HG03025 (cell line): Measurements from ENCODE around the gene BLTP2.
A peak's percentile ranks its signal among the peaks of the same experiment; 100 is the strongest.
"Not testable (repeated sequence)": the region's sequence is repeated elsewhere in the genome, so short reads cannot be mapped to it uniquely, and the experiment has no call there.

Experiments used
- ATAC-seq: cut with Tn5 transposase; IDR thresholded peaks from one replicate; pipeline ENCODE4 v1.9.1; 2021; ENCODE audit warnings: mild to moderate bottlenecking, moderate library complexity; ENCODE audit not compliant: unreplicated experiment, low FRiP score

Gene BLTP2

DNA sequence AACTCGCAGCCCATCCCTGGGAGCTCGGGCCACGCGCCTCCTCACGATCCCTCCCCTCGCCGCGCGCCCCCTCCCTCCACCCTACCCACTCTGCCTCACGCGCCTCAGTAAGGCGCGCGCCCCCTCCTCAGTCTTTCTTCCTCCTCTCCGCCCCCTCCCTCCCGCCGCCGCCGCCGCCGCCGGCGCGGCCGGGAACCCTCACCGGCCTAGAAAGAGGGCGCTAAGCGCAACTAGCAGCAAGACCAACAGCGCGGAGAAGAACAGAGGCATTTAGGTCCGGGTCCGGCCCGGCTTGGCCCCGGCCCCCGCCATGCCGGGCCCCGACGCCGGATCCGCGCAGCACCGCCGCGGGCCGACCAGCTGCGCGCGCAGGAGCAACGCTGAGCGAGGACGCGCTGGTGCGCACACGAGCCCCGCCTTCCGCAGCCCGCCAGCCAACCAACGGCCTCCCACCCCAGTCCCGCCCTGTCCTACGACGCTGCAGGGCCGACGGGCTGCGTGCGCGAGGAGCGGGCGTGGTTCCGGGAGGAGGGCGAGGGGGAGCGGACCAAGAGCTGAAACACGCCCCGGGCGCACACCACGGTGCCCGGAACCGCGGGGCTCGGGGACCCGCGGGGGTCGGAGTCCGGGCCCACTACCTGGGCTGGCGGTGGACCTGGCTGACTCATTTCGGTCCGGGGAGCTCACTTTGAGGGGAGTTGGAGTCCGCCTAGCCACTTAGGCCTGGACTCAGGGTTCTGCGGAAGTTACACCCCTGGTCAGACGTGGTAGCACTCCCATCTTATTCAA lies at the start of gene BLTP2:
BLTP2 (minus strand) TSS at position 372 of the 789 bp plus-strand sequence; CDS start at position 270, 102 bp downstream.
- ATAC-seq, result peak; percentile 90

DNA sequence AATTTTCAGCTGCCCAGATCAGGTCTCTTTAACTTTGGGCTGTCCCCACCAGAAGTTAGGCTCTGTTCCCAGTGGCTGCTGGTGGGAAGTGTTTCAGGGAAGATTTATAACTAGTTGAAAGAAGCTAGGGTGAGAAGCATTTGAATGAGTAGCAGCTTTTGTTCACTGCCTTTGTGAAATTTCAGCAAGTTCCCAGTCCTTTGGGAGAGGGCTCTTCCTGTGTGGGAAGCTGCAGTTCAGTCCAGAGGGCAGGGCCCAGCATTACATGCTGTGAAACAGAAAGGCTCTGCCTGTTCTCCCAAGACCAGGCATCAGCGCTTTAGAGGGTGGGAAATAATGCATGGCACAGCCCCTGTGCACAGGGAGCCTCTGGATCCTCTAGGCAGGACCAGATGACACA lies 48.9 kb upstream of the BLTP2 start:
- no peak for ATAC-seq

DNA sequence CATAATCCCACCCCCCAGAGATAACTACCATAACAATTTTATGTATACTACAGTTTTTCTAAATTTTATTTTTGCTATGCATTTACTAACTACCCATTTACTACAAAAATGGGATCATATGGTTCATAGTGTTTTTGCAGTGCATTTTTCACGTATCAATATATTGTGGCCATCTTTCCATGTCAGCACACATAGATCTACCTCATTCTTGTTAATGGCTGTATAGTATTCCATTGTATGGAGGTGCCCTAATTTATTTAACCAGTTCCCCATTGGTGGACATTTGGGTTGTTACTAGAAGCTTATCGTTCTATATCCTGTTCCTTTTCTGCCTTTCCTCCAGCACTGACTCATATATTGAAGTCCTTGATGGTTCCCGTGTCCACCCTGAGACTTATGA lies 44.1 kb upstream of the BLTP2 start:
- ATAC-seq, result no peak

DNA sequence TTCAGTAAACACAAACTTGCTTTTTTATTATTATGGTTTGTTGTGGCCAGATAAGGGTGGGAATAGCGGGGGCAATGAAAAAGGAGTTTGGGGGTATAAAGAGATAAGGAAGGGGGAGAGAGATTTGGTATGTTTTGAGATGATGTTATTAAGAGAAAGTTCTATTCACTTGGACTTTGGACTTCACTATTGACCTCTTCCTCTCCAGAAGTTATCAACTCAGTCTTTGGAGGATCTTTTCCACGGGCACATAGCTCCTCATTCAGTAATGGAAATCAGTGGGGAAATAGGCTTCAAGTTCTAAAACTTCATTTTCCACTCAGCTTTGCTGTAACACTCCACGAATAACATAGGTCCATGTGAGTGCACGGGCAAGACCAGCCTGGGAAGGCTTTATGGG lies 43.5 kb upstream of the BLTP2 start:
- ATAC-seq, result no peak

DNA sequence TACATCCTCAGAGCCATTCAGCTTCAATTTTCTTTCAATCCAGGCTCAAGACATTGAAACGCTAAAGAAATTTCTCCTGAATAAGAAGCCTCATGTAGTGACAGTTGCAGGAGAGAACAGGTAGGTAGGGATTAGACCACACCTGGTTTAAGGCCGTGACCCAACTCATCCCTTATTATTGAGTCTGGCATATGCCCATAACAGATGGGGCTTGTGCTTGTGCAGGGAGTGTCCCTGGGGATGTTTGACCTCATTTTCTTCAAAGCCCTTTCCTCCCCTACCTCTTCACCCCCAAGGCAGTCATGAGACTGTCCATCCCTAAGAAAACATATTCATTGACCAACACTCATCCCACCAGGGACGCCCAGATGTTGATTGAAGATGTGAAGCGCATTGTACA lies 41.3 kb upstream of the BLTP2 start:
- ATAC-seq, result no peak

DNA sequence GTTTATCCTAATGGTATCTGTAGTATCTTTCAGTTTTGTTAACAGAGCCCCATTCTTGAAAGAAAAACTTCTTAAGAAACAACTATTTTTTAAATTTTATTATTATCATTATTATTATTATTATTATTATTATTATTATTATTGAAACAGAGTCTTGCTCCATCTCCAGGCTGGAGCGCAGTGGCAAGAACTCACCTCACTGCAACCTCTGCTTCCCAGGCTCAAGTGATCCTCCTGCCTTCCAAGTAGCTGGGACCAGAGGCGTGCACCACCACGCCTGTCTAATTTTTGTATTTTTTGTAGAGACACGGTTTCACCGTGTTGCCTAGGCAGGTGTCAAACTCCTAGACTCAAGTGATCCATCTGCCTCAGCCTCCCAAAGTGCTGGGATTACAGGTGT lies 40.4 kb upstream of the BLTP2 start:
- no peak for ATAC-seq

DNA sequence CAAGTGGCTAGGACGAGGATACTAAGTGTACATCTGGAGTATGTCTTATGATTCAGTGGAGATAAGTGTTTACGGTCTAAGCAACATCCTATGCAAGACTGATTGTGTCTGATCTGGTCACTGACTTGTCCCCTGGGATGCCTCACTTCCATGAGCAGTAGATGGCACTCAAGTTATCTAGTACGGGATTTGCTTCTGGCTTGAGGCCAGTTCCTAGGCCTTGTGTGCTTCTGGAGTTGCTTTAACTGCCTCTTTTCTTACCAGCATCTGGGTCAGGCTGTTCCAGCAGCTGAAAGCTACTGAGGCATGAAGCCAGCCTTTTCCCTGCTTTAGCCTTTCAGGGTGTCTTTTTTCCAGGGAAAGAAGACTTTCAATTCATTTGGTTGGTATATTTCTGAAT lies 40.0 kb upstream of the BLTP2 start:
- no peak for ATAC-seq

DNA sequence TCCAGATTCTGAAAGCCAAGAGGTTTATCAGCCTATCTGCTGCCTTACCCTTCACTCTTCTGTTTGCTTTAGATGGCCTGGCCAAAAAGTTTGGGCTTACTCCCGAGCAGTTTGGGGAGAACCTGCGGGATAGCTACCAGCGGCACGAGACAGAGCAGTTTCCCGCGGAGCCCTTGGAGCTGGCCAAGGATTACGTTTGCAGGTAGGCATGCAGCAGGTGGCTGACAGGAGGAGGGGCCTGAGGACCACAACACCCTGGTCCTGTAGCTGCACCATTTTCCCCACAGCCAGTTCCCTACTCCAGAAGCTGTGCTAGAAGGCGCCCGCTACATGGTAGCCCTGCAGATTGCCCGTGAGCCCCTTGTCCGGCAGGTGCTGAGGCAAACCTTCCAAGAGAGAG lies 37.7 kb upstream of the BLTP2 start:
- ATAC-seq, result no peak

DNA sequence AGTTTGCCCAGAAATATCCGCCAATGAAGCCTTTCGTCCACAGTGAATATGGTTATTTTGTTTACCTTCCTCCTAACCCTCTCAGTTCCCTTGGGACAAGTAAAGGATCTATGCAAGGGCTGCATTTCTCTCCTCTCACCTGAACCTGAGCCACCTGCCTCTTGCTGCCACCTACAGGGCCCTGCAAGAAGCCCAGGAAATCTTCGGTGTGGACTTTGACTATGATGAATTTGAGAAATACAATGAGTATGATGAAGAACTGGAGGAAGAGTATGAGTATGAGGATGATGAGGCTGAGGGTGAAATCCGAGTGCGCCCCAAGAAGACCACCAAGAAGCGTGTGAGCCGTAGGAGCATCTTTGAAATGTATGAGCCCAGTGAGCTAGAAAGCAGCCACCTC lies 31.0 kb upstream of the BLTP2 start:
- ATAC-seq, result no peak

DNA sequence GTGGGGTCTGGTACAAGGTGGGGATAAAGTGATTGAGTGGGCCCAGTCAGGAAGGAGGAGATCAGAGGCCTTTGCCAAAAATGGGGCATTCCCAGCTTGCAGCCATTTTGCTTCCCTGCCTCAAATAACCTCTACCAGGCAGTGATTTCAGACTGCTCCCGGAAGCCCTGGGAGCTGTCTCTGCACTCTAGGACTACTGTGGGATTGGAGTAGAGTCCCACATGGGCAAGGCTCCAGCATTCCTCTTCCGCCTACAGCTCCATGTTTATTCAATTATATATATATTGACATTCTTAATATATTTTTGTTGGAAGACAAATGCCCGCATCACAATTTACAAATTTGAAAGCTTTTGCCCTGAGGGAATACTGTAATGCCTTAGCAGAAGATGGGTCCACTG lies 30.5 kb upstream of the BLTP2 start:
- ATAC-seq, result no peak

DNA sequence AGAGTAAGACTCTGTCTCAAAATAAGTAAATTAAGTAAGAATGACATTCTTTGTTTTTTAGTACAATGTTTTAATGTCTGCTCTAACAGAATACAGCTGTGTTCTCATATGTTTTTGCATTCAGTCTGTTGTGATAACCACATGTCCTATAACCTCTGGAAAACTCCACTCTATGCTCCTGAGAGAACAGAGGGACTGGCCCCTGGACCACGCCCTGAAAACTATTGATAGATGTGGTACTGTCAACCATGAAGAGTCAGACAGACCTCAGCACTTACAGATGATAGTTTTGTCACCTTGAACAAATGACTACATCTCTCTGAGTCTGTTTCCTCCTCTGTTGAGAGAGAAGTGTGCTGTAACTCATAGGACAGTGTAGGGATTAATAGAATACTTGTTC lies 25.0 kb upstream of the BLTP2 start:
- ATAC-seq, result no peak

DNA sequence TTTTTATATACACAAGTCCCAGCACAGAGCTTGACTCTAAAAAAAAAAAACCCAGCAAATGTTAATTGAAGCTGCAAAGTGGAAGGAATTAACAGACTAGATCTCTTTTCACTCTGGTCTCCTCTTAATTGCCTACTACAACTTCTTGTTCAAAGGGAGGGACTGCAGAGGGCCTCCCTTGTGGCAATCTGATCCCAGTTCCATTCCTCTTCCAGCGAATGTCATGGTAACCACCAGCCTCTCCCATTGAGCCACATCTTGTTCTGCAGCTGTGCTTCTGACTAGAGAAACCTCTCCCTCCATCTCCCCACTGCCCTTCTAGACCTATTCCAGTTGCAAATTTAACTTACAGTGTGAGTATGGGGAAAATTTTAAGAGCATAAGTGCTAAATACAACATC lies 22.9 kb upstream of the BLTP2 start:
- no peak for ATAC-seq

DNA sequence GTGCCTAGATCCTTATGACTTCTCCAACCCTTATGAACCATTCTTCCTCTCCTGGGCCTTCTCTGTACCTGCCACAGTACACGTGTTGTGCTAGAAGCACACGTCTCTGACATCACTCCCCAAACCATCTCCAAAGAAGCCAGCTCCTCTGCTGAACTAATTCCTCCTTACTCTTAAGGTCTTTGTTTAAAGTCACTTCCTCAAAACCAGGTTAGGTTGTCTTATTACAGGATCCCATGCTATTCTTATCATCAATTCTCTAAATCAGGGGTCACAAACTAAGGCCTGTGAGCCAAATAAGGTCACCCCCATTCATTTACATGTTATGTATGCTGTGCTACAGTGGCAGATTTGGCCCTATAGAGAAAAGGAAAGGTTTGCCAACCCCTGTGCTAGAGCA lies 21.0 kb upstream of the BLTP2 start:
- ATAC-seq, result no peak

DNA sequence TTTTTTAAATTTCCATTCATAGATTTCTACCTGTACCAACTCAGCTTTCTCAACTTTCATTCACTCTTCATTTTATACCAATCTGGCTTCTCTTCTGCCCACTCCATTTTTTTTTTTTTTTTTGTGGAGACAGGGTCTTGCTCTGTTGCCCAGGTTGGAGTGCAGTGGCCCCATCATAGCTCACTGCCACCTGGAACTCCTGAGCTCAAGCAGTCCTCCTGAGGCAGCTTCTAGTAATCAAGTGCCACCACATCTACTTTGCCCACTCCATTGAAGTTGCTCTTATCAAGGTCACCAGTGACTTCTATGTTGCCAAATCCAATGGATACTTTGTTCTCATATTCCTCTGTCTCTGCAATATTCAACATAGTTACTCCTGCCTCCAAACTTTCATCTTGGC lies 18.8 kb upstream of the BLTP2 start:
- ATAC-seq, result no peak

DNA sequence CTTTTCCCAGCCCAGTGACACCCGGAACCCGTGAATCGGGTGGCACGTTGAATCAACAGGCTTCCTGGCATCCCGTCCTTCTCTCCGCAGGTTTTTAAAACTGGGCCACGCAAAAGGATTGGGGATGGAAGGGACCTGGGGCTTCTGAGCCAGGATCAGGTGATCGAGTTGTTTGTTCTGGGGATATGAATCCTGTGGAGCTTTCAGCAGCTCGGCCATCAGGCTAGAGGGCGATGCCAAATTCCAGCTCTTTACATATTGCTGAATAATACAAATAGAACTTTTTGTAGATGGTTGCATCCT lies 17.5 kb upstream of the BLTP2 start:
- ATAC-seq, result no peak

DNA sequence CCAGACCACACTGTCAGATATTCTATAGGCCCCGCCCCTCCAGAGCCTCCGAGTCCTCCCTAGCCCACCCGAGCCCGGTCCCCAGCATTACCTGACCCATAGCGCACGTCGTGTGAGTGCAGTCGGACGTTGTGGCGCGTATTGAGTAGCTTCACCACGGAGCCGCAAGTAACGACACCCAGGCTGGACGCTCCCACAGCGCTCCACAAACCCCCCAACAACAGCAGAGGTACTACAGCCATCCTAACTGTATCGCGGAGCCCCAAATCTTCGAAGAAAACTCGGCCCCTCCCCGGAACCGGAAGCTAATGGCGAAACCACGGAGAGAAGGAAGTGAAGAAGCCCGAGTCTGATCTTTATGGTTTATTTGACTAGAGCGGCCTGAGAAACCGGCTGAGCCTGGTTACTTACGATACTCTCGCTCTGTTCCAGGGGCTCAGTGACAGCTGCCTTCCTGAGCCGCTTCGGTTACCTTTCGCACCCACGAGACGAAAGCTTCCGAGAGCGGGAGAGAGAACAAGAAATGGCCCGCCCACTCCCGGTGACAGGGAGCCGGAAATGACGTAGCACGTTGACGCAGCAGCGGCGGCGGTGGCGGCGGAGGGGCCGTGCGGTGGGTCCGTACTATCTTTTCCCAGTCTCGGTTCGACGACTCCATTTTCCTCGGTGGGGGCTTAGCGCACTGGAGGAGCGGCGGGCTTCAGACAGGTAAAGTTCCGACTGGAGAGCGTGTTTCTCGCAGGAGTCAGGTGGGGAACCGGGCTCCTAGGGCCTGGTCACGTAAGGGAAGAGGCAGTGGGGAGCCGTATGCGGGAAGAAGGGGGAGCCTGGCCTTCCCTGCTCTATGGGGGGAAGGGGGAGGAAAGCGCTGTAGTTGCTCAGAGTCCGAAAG lies 16.9 kb upstream of the BLTP2 start, which contains the start of the genes SDF2 and SUPT6H:
SDF2 (minus strand) TSS at position 272 of the 892 bp plus-strand sequence; CDS start at position 242, 30 bp downstream.
SUPT6H (plus strand) TSS at position 571 of the 892 bp plus-strand sequence. CDS start 11,197 bp downstream, outside the sequence.
- peak; percentile 73 for ATAC-seq

DNA sequence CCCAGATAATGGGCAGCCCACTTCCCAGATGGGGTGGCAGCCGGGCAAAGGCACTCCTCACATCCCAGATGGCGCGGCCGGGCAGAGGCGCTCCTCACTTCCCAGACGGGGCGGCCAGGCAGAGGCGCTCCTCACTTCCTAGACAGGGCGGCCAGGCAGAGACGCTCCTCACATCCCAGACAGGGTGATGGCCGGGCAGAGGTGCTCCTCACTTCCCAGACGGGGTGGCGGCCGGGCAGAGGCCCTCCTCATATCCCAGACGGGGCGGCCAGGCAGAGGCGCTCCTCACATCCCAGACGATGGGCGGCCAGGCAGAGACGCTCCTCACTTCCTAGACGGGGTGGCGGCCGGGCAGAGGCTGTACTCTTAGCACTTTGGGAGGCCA lies 14.5 kb upstream of the BLTP2 start:
- not testable (repeated sequence) for ATAC-seq

DNA sequence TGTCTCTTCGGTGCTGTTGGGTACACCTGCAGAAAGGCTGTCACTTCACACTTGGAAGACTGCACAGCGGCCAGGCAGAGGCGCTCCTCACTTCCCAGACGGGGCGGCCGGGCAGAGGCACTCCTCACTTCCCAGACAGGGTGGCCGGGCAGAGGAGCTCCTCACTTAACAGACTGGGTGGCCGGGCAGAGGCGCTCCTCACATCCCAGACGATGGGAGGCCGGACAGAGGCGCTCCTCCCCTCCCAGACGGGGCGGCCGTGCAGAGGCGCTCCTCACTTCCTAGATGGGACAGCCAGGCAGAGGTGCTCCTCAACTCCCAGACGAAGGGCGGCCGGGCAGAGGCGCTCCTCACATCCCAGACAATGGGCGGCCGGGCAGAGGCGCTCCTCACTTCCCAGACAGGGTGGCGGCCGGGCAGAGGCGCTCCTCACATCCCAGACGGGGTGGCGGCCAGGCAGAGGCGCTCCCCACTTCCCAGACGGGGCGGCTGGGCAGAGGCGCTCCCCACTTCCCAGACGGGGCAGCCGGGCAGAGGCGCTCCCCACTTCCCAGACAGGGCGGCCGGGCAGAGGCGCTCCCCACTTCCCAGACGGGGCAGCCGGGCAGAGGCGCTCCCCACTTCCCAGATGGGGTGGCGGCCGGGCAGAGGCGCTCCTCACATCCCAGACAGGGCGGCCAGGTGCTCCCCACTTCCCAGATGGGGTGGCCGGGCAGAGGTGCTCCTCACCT lies 14.0 kb upstream of the BLTP2 start:
- not testable (repeated sequence) for ATAC-seq

DNA sequence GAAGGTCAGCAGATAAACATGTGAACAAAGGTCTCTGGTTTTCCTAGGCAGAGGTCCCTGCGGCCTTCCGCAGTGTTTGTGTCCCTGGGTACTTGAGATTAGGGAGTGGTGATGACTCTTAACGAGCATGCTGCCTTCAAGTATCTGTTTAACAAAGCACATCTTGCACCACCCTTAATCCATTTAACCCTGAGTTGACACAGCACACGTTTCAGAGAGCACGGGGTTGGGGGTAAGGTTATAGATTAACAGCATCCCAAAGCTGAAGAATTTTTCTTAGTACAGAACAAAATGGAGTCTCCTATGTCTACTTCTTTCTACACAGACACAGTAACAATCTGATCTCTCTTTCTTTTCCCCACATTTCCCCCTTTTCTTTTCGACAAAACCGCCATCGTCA lies 13.4 kb upstream of the BLTP2 start:
- ATAC-seq, result not testable (repeated sequence)

DNA sequence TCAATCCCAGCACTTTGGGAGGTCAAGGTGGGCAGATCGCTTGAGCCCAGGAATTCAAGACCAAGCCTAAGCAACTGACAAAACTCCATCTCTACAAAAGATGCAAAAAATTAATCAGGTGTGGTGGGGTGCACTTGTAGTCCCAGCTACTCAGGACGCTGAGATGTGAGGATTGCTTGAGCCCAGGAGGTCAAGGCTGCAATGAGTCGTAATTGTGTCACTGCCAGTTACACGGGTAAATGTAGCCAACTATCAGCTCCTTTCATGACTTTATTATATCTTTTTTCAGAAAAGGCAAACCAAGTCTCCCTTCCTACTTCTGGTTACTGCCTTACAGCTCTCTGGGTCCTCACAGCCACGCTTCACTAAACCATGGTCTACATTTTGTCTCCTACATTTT lies 12.8 kb upstream of the BLTP2 start:
- ATAC-seq, result no peak

DNA sequence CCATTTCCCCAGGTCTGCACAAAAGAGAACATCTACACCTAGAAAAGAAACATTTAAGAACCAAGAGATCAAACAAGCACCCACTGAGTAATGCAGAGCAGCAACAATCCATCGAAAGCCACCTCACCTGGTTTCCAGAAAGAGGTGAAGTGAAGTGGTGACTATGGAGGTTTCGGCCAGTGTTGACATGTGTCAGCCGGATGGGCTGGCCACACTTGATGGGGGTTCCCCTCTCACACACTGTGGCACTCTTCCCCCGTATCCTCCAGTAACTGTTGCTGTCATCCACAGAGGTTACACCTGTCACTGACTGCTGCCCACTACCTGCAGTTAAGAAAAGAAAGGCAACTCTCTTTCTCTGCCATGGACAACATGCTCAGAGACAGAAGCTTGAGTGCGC lies 10.2 kb upstream of the BLTP2 start:
- ATAC-seq, result no peak
